ENCODE results near the gene STAG3.
"Not testable (repeated sequence)": the region's sequence is repeated elsewhere in the genome, so short reads cannot be mapped to it uniquely, and the experiment has no call there.

- peak; percentile 33 to 53 (median 42) for TF ChIP-seq CTCF (IDR thresholded peaks at IDR 0.05)
- not testable (repeated sequence) for TF ChIP-seq POLR2A (IDR thresholded peaks at IDR 0.05)
Measured at GRCh38 chr7:100217934-100218333, 40.2 kb downstream of the STAG3 start.
